ENCODE measurements around the gene BTBD18.

Gene BTBD18

GRCh38 chr11:57775491-57775890 lies 23.9 kb upstream of the BTBD18 start:
- no peak for DNase-seq

DNA sequence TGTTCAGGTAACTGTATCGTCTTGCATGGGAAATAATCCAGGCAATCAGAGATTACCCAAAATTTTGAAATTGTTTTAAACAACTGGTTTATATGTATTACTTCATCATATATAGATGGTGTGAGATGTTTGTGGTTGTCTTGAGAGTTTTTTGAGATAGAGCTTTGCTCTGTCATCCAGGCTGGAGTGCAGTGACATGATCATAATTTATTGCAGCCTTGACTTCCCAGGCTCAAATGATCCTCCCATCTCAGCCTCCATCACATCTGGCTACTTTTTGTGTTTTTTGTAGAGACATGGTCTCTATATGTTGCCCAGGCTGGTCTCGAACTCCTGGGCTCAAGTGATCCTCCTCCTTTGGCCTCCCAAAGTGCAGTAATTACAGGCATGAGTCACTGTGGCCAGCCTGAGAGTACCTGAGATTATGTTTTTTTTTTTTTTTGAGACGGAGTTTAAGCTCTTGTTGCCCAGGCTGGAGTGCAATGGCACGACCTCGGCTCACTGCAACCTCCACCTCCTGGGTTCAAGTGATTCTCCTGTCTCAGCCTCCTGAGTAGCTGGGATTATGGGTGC lies 21.5 kb upstream of the BTBD18 start:
- no peak for DNase-seq

- DNase-seq = no peak
Observed at GRCh38 chr11:57772562-57772961, 20.9 kb upstream of the BTBD18 start.

DNA sequence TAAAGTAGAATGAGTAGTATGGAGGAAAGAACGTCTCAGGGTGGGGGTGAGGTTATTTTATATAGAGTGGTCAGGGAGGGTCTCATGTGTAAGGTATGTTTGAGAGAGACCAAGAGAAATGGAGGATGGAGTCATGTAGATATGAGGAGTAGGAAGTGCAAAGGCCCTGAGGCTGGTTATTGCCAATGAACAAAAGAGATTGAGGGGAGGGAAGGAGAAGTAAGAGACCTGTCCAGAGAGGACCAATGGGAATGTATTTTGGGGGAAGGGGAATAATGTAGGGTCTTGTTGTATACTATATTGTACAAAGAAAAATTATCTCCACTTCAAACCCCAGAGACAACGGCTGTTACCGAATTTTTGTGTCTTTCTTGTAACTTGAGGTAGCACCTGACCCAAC lies 19.7 kb upstream of the BTBD18 start:
- DNase-seq = no peak

DNA sequence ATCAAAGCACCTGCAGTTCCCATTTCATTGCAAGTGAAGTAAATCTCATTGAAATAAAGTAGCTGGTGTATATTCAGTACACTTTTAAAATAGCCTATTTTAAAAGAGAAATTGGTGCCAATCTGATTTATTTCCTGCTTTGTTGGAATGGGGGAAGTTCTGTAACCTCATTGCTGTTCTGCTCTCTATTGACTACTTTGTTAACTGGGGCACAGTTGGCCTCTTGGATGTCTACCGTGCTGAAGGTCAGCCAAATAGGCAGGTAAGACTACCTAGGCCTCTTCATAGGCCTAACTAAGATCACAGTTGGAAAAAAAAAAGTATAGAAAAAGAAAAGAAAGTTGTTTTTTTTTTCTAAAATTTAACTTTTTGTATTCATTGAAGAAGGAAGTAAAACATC lies 19.2 kb upstream of the BTBD18 start:
- DNase-seq = no peak

DNA sequence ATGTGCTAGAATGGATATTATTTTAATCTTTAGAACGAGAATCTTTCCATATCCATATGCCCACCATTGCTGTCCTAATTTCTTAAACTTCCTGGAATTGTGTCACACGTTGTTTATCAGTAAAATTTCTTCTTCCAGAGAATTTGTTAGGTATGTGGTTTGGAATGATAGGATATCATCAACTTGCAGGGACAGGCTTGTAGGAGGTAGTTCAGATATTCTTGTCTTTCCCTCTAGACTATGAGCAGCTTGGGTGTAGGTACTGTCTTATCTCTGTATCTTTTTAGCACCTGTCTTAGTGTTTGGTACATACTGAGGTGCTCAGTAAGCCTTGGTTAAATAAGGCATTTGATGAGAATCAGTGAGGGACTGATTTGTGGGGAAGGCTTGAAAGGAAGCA lies 13.4 kb upstream of the BTBD18 start:
- DNase-seq = no peak

DNA sequence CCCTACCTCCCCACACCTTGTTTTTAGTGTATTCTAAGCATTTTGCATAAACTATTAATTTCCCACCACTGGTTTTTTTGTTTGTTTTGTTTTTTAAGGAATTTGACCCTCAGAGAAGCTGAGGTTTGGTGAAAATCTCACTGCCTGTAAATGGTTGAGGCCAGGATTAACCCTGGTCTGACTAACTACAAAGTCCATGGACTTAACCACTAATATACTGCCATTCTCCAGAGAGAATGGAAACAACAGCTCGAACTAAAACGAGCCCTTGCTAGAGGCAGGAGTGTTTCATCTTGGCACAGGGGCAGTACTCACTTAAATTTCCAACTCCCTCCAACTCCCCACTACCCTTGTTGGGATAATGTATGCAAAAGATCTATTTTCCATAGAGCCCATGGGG lies 12.9 kb upstream of the BTBD18 start:
- no peak for DNase-seq

DNA sequence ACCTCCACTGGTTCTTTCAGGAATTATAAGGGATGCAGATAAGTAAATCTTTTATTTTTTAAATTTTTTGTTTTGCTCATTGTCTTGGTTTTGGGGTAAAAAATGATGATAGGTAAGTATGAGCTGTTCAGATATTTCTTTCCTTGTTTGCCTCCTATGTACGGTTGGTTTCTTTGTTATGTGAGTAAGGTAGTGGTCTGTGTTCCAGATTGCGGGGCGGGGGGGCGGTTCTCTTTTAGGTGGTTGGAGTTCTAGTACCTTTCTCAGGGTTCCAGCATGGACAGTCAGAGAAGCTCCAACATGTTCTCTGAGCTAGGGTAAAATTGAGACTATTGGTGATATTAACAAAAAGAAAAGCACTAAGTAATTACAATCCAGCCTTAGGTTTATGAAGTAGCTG lies 12.4 kb upstream of the BTBD18 start:
- no peak for DNase-seq

- DNase-seq = no peak
Observed at GRCh38 chr11:57763568-57763967, 11.9 kb upstream of the BTBD18 start.

GRCh38 chr11:57762235-57762861 lies 10.7 kb upstream of the BTBD18 start:
- DNase-seq = no peak

DNA sequence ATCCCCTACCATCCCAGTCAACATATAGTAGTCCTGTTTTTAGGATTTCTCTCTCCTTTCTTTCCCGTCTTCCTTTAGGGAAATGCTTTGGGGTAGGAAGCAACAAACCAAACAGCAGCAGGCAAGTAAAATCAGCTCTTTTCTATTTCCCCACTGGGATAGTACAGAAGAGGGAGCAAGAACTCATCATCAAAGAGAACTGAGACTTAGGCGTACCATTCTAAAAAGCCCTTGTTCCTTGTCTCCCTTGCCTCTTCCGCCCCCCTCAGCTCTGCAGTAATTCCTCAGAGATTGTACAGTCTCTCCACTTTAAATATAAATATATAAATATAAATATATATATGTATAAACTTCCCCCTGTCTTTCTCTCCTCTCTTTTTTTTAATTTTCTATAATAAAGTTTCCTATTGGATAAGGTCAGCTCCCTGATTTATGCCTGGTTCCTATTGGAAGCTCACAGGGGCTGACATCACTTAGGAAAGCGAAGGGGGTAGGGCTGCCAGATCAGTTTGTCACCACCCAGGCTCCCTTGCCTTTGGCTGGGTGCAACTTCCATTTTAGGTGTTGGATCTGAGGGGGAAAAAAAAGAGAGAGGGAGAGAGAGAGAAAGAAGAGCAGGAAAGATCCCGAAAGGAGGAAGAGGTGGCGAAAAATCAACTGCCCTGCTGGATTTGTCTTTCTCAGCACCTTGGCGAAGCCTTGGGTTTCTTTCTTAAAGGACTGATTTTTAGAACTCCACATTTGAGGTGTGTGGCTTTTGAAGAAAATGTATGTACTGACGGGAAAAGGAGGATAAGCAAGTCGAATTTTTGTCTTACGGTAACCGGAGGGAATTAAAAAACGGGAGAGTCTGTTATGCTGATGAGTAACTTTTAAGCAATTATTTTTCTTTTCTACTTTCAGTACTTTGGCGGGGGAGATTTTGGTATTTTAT lies 9.9 kb upstream of the BTBD18 start, which contains the start of gene CTNND1:
Gene CTNND1, plus strand, starts transcription at position 502 of the 934 bp plus-strand sequence. CDS start 29,677 bp downstream, outside the sequence.
- peak; percentile 50 for DNase-seq

DNA sequence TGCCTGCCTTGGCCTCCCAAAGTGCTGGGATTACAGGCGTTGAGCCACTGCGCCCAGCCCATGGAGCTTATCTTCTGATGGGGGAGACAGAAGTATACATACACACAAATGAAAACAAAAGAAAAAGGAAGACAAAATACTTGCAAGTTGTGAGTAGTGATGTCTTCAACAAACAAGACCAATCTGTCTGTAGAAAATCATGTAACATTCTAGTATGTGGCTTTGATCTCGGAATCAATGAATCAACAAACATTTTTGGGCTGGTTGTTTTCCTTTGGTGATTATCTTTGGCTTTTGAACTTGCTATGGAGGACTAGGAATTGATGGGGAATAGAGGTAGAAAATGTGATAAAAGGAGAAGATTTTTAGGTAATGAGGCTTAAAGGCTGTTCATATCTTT lies 6.6 kb upstream of the BTBD18 start:
- no peak for DNase-seq

- no peak for DNase-seq
Observed at GRCh38 chr11:57752954-57753353, 1.3 kb upstream of the BTBD18 start.

DNA sequence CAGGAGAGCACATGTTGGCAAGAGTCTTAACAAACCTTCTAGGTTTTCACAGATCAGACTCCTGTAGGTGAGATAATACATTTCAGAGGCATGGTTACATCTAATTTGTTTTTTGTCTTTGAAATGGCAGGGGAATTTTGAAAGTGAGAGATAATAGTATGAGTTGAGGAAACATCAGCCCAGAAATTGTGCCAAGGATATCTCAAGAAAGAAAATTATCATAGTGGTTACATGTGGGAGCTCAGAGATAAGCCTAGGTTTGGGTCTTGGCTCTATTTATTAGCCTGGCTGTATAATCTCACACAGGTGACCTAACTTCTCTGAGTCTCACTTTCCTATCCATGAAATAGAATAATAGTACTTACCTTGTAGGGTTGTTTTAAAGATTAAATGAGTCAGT lies 443 bp downstream of the BTBD18 start:
- DNase-seq = no peak

DNA sequence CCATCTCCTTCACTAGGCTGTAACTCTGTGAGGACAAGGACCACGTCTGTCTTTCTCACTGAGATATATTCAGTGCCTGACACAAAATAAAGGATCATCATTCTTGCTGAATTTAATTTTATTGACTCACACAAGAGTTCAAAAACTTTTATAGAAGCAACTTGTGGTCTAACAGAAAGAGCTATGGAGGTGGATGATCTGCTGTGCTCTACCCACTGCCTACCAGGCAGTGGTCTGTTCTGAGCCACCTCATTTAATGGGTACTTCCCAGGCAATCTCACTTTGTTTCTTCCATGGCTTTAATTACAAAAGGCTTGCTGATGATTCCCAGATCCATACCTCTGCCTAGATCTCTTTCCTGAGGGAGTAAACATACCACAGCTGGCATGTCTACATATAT lies 4.7 kb downstream of the BTBD18 start:
- DNase-seq = no peak

- no peak for DNase-seq
Observed at GRCh38 chr11:57745206-57745605, 6.4 kb downstream of the BTBD18 start.

DNA sequence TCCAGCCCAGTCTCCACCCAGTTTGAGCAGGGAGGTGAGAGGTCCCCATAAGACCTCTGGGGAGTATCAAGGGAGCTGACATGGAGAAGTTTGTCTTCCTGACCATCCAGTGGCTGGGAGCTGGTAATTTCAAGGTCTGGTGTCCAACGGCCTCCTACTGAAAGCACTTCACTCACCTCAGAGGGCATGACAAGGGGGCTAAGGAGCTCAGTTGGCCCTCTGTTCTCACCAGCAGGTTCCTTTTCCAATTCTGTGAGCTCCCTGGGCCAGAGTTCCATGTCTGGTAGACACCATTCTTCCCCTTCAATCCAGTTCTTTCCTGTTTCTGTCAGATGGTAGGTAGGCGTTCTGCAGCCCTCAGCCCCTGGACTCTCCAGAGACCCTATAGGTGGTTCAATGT lies 7.3 kb downstream of the BTBD18 start:
- no peak for DNase-seq

DNA sequence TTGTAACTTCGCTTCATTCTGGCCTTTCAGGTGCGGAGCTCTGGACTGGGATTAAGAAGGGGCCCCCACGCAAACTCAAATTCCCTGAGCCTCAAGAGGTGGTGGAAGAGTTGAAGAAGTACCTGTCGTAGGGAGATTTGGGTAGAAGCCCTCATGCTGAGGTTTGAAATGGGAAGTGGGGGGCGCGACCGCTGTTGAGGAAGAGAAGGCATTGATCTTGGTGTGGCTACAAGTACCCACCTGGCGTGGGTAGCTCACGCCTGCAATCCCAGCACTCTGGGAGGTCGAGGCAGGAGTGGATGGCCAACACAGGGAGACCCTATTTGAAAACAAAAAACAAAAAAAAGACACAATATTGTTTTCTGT lies 9.5 kb downstream of the BTBD18 start:
- no peak for DNase-seq

GRCh38 chr11:57741132-57742086 lies 10.2 kb downstream of the BTBD18 start, which contains the start of gene SELENOH:
SELENOH (plus strand) TSS chr11:57741491; CDS start chr11:57741596, 105 bp downstream.
- DNase-seq = peak; percentile 91

DNA sequence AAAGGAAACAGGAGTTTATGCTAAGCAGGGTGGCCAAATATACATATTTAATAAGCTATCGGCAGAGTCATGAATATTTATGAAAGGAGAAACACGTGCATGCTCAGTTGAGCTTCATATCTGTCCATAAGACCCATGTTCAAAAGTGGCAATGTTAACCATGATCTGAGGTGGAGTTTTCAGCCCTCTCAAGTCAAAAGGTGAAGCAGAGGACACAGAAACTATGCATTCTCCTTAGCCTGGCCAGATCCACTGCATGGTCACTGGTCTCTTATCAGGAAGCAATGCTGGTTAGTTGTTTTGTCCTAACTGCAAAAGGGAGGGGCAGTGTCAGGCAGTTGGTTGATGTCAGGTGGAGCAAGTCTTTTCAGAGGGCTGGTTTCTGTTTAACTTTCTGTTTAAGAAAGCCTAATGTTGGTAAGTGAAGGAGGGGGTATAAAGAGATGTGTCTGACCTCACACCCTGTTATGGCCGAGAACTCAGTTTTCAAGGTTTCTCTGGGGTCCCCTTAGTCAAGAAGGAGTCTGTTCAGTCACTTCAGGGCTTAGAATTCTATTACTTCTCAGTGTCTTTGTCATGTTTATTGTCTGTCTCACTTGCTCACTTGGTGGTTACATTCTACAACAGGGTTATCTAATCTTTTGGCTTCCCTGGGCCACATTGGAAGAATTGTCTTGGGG lies 15.9 kb downstream of the BTBD18 start:
- no peak for DNase-seq

GRCh38 chr11:57732661-57733060 lies 19.0 kb downstream of the BTBD18 start:
- no peak for DNase-seq

GRCh38 chr11:57729479-57729878 lies 22.1 kb downstream of the BTBD18 start:
- DNase-seq = no peak

Measured in CD4-positive, alpha-beta T cell treated with Interferon gamma for 1 hour (primary cell).